Subcutaneous abdominal adipose tissue (tissue), 5 donors: ENCODE data around the gene LPAR5.

ENCODE experiments used
- H3K27ac ChIP-seq: one replicate; pipeline ENCODE4 v1.7.0; 2013; ENCODE audit warnings: low read depth, mild to moderate bottlenecking, inconsistent platforms, low read length, moderate library complexity
- H3K27me3 ChIP-seq, 5 donors: one replicate each; pipeline ENCODE4 v1.7.0; 2013; ENCODE audit warnings: low read length in 5 of 5, inconsistent platforms in 1 of 5; ENCODE audit not compliant: control insufficient read depth in 5 of 5, insufficient read depth in 4 of 5
- H3K36me3 ChIP-seq, 5 donors: one replicate each; pipeline ENCODE4 v1.7.0; 2013; ENCODE audit warnings: low read length in 5 of 5; ENCODE audit not compliant: control insufficient read depth in 5 of 5, insufficient read depth in 5 of 5
- H3K4me1 ChIP-seq, 5 donors: one replicate each; pipeline ENCODE4 v1.7.0; 2013; ENCODE audit warnings: low read length in 5 of 5, mild to moderate bottlenecking in 3 of 5, moderate library complexity in 1 of 5; ENCODE audit not compliant: control insufficient read depth in 5 of 5, insufficient read depth in 5 of 5
- H3K4me3 ChIP-seq, 5 donors: one replicate each; pipeline ENCODE4 v1.7.0; 2013; ENCODE audit warnings: low read length in 5 of 5, low read depth in 1 of 5
- H3K9ac ChIP-seq, 5 donors: one replicate each; pipeline ENCODE4 v1.7.0; 2013; ENCODE audit warnings: low read length in 5 of 5, mild to moderate bottlenecking in 4 of 5, moderate library complexity in 3 of 5
- H3K9me3 ChIP-seq, 5 donors: one replicate each; pipeline ENCODE4 v1.7.0; 2013; ENCODE audit warnings: low read length in 5 of 5; ENCODE audit not compliant: control insufficient read depth in 5 of 5
- donor health status: healthy.
- donor health status: healthy.
- donor health status: healthy.
- donor health status: healthy.
- donor health status: healthy.

LPAR5 gene

GRCh38 chr12:6653987-6654386 lies 18.2 kb upstream of the LPAR5 start:
- Histone ChIP-seq H3K9ac (no peak overlapping the region), H3K4me3 (no peak overlapping the region), H3K27ac (no peak overlapping the region), H3K27me3 (no peaks in the 10 kb centered on the region), H3K36me3 (peaks cover 10 to 82% (median 63%) of the 10 kb centered on the region in 5 donors), H3K9me3 (no peaks in the 10 kb centered on the region), H3K4me1 (peaks cover 0 to 3% (median 0%) of the 10 kb centered on the region in 5 donors)

GRCh38 chr12:6653342-6653741 lies 17.6 kb upstream of the LPAR5 start:
- Histone ChIP-seq H3K4me3 (no peak overlapping the region), H3K27ac (no peak overlapping the region), H3K9ac (no peak overlapping the region), H3K27me3 (no peaks in the 10 kb centered on the region), H3K36me3 (peaks cover 10 to 78% (median 59%) of the 10 kb centered on the region in 5 donors), H3K9me3 (no peaks in the 10 kb centered on the region), H3K4me1 (peaks cover 0 to 3% (median 0%) of the 10 kb centered on the region in 5 donors)

- Histone ChIP-seq H3K4me3 (no peak overlapping the region), H3K27ac (no peak overlapping the region), H3K9ac (no peak overlapping the region), H3K4me1 (peaks cover 0 to 5% (median 1%) of the 10 kb centered on the region in 5 donors), H3K27me3 (no peaks in the 10 kb centered on the region), H3K36me3 (peaks cover 10 to 80% (median 61%) of the 10 kb centered on the region in 5 donors), H3K9me3 (no peaks in the 10 kb centered on the region)
Measured at GRCh38 chr12:6652391-6652790, 16.6 kb upstream of the LPAR5 start.

GRCh38 chr12:6650832-6651231 lies 15.1 kb upstream of the LPAR5 start:
- Histone ChIP-seq H3K9me3 (no peaks in the 10 kb centered on the region), H3K4me1 (peaks cover 0 to 16% (median 9%) of the 10 kb centered on the region in 5 donors), H3K4me3 (no peak overlapping the region), H3K36me3 (peaks cover 9 to 68% (median 52%) of the 10 kb centered on the region in 5 donors), H3K27me3 (no peaks in the 10 kb centered on the region), H3K27ac (no peak overlapping the region), H3K9ac (no peak overlapping the region)

- Histone ChIP-seq H3K9me3 (no peaks in the 10 kb centered on the region), H3K27ac (no peak within 1 kb of the TSS), H3K9ac (peak within 1 kb of the TSS; percentile 48 to 78 (median 65)), H3K36me3 (peaks cover 0 to 35% (median 27%) of the 10 kb centered on the region in 5 donors), H3K27me3 (no peaks in the 10 kb centered on the region), H3K4me3 (peak within 1 kb of the TSS; percentile 62 to 70 (median 66)), H3K4me1 (peaks cover 0 to 35% (median 12%) of the 10 kb centered on the region in 5 donors)
Measured at GRCh38 chr12:6647083-6647604, 11.4 kb upstream of the LPAR5 start, which contains the start of gene ACRBP. TSS of gene ACRBP (minus strand) at chr12:6647432. CDS start at chr12:6647366, 66 bp downstream.

- Histone ChIP-seq H3K27me3 (no peaks in the 10 kb centered on the region), H3K9me3 (no peaks in the 10 kb centered on the region), H3K4me1 (peaks cover 0 to 34% (median 12%) of the 10 kb centered on the region in 5 donors), H3K27ac (no peak overlapping the region), H3K9ac (peak overlapping the region; percentile 48 to 78 (median 65)), H3K36me3 (peaks cover 0 to 28% (median 23%) of the 10 kb centered on the region in 5 donors), H3K4me3 (peak overlapping the region; percentile 62 to 70 (median 66))
Measured at GRCh38 chr12:6646276-6647082, 10.7 kb upstream of the LPAR5 start.

GRCh38 chr12:6644903-6645302 lies 9.1 kb upstream of the LPAR5 start:
- Histone ChIP-seq H3K4me1 (peaks cover 0 to 39% (median 12%) of the 10 kb centered on the region in 5 donors), H3K27me3 (peaks cover 0 to 3% (median 0%) of the 10 kb centered on the region in 5 donors), H3K9me3 (no peaks in the 10 kb centered on the region), H3K4me3 (no peak overlapping the region), H3K27ac (no peak overlapping the region), H3K36me3 (peaks cover 0 to 13% (median 7%) of the 10 kb centered on the region in 5 donors), H3K9ac (peak overlapping the region in 1 of 5 donors; percentile 53)

GRCh38 chr12:6644257-6644596 lies 8.5 kb upstream of the LPAR5 start:
- Histone ChIP-seq H3K9ac (peak overlapping the region in 1 of 5 donors; percentile 53), H3K27me3 (peaks cover 0 to 6% (median 0%) of the 10 kb centered on the region in 5 donors), H3K27ac (no peak overlapping the region)

GRCh38 chr12:6643569-6644256 lies 8.0 kb upstream of the LPAR5 start:
- Histone ChIP-seq H3K36me3 (peaks cover 0 to 8% (median 6%) of the 10 kb centered on the region in 5 donors), H3K27ac (no peak overlapping the region), H3K9ac (no peak overlapping the region), H3K4me1 (peaks cover 0 to 48% (median 16%) of the 10 kb centered on the region in 5 donors), H3K27me3 (peaks cover 0 to 6% (median 0%) of the 10 kb centered on the region in 5 donors), H3K4me3 (no peak overlapping the region), H3K9me3 (no peaks in the 10 kb centered on the region)

More at GRCh38 chr12:6644257-6644596, 8.5 kb upstream of the LPAR5 start:
- H3K9me3 ChIP-seq: no peaks in the 10 kb centered on the region
- H3K4me1 ChIP-seq: peaks cover 0 to 42% (median 16%) of the 10 kb centered on the region in 5 donors
- H3K4me3 ChIP-seq: no peak overlapping the region
- H3K36me3 ChIP-seq: peaks cover 0 to 8% (median 6%) of the 10 kb centered on the region in 5 donors
